Psoas muscle (tissue), 8 donors: ENCODE data around the gene AUP1. TPM values are rescaled to one million over a fixed set of nuclear protein-coding genes. Genes with fewer than 3 reads are reported as not detected.

Experiments used
- ATAC-seq, 4 donors: fragments of 200-7000 bp; cut with Tn5 transposase; one replicate each; pipeline ENCODE4 v1.9.1; 2020; ENCODE audit warnings: moderate library complexity in 3 of 4, mild to moderate bottlenecking in 2 of 4
- DNase-seq, 2 donors: peaks; one replicate each; pipeline ENCODE4 v3.0.0-alpha.2; 2020
- H3K27ac ChIP-seq: fragments of 200-600 bp; one replicate; pipeline ENCODE4 v1.8.0; 2022
- H3K27me3 ChIP-seq, 3 donors: fragments of 200-600 bp in 1 of 3; one replicate each; pipeline versions ENCODE4 v1.6.1 to v1.8.0; 2013 to 2022; ENCODE audit warnings: low read length in 2 of 3, mild to moderate bottlenecking in 2 of 3, moderate library complexity in 1 of 3; ENCODE audit not compliant: insufficient read depth in 3 of 3
- H3K36me3 ChIP-seq, 2 donors: fragments of 200-600 bp in 1 of 2; one replicate each; pipeline versions ENCODE4 v1.6.1 to v1.8.0; 2013 to 2022; ENCODE audit warnings: low read depth in 1 of 2, mild to moderate bottlenecking in 1 of 2, moderate library complexity in 1 of 2; ENCODE audit not compliant: insufficient read depth in 1 of 2
- H3K4me1 ChIP-seq: fragments of 200-600 bp; one replicate; pipeline ENCODE4 v1.8.0; 2022
- H3K4me3 ChIP-seq: fragments of 200-600 bp; one replicate; pipeline ENCODE4 v1.8.0; 2022; ENCODE audit warnings: mild to moderate bottlenecking
- H3K9me3 ChIP-seq: fragments of 200-600 bp; one replicate; pipeline ENCODE4 v1.8.0; 2022
- WGBS, 3 donors: extraction: QIAGEN DNeasy Blood & Tissue Kit; methylation state at CpG; one replicate each; pipeline versions ENCODE4 v1.1.6 to v1.1.7; 2013; 5-methylcytosine and 5-hydroxymethylcytosine counted together
- intact Hi-C, 2 donors: fragments of 100-400 bp; cut with DNase I; formaldehyde crosslinking; loops; one replicate each; pipeline versions ENCODE4 v1.11.0 to v1.14.2; 2022
- polyA plus RNA-seq, 3 donors: library from polyadenylated mRNA; stranded (reverse); fragments of 200-250 nt; gene quantifications; one replicate each; pipeline ENCODE4 v1.2.3, GENCODE V29; 2013
- total RNA-seq, 4 donors: library from RNA; stranded (reverse); fragmentation: NEBNext Ultra II Directional in 2 of 4; extraction: Animal tissue kit (Norgen Biotek cat#: 25700) in 2 of 4; gene quantifications; one replicate each; pipeline versions ENCODE4 v1.2.1 to v1.2.4, GENCODE V29; 2021 to 2023
- TF ChIP-seq, protein P1 (sequence below): fragments of 200-600 bp; IDR thresholded peaks from one replicate; pipeline ENCODE4 v1.8.0; 2022; ENCODE audit warnings: antibody characterized with exemption
- donor health status: healthy with polysubstance abuse.
- donor health status: DM: no; HTN: no; CAD: no; lungs with moderate emphysema.
- donor health status: Bipolar disorder and iron deficiency.
- donor health status: healthy.
- donor health status: DM: yes; HTN: yes; CAD: no.
- donor health status: DM: no; HTN: no; CAD: no.
- donor health status: DM: no; HTN: no; CAD: no.
- donor health status: DM: yes; HTN: yes; CAD: no.

AUP1 gene
- total and polyA plus RNA-seq, 7 donors, result 56.0 to 205 (median 94.7) TPM

DNA sequence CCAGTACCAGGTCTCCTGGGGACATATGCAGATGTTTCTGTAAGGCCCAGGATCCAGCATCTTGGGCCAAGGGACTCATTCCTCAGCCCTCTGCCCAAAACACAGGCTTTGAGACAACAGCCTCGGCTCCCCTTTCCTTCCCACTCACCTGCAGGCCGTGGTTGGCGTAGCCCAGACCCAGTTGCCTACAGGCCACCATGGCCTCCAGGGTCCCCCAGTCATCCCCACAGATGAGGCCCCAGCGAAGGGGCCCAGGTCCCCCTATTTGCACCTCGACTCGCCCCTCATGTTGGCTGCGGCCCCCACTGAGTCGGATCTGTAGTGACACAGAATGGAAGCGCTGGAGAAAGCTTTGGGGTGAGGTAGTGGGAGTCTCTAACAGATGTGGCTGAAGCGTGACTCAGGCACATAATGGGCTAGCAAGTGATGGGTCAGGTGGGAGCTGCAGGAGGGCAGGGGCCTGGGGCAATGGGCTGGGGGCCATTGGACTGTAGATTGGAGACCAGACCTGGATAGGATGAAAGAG, 6.0 kb upstream of the AUP1 start:
- H3K36me3 ChIP-seq, result peaks cover 5 to 33% of the 10 kb centered on the region in 2 donors
- no peaks in the 10 kb centered on the region for H3K9me3 ChIP-seq
- no peak overlapping the region for H3K27ac ChIP-seq
- no peak overlapping the region for H3K4me3 ChIP-seq
- ATAC-seq (no peak), DNase-seq (no peak)
- H3K4me1 ChIP-seq, result peaks cover 17% of the 10 kb centered on the region
- intact Hi-C loops, result no loop called here
- H3K27me3 ChIP-seq, result no peaks in the 10 kb centered on the region
- TF ChIP-seq, protein P1, sequence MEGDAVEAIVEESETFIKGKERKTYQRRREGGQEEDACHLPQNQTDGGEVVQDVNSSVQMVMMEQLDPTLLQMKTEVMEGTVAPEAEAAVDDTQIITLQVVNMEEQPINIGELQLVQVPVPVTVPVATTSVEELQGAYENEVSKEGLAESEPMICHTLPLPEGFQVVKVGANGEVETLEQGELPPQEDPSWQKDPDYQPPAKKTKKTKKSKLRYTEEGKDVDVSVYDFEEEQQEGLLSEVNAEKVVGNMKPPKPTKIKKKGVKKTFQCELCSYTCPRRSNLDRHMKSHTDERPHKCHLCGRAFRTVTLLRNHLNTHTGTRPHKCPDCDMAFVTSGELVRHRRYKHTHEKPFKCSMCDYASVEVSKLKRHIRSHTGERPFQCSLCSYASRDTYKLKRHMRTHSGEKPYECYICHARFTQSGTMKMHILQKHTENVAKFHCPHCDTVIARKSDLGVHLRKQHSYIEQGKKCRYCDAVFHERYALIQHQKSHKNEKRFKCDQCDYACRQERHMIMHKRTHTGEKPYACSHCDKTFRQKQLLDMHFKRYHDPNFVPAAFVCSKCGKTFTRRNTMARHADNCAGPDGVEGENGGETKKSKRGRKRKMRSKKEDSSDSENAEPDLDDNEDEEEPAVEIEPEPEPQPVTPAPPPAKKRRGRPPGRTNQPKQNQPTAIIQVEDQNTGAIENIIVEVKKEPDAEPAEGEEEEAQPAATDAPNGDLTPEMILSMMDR, result no peak
- 85 to 96% (median 88%) methylated on average over 10 of the region's 10 CpGs for WGBS, 3 donors

DNA sequence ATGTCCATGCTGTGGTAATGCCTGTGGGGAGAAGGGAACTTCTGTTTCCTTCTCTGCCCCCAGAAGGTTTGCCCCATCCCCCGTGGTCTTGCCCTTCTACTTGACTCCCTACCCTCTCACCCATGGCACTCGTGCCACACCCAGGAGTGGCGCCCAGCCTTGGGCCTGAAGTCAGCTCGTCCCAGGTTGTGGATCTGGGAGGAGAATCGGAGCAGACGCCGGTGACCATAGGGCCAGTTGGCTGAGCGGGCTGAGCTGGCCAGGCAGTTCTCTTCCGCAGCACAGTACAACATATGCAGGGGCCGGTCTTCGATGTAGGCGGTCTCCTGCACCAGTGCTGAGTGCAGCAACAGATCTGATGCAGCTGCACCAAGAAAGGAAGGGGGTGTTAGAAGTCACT, 4.9 kb upstream of the AUP1 start:
- Histone ChIP-seq H3K27ac (no peak overlapping the region), H3K36me3 (peaks cover 5 to 33% of the 10 kb centered on the region in 2 donors), H3K4me3 (no peak overlapping the region), H3K4me1 (peaks cover 17% of the 10 kb centered on the region), H3K9me3 (no peaks in the 10 kb centered on the region), H3K27me3 (no peaks in the 10 kb centered on the region)
- TF ChIP-seq, protein P1, result no peak
- intact Hi-C loops, result loop anchor here in 1 of 2 donors (5.0 kb wide), 1 partner anchor 1093 kb away; no protein-coding TSS in a partner anchor
- ATAC-seq (no peak), DNase-seq (no peak)
- 77 to 81% (median 77%) methylated on average over 12 of the region's 12 CpGs for WGBS, 3 donors

DNA sequence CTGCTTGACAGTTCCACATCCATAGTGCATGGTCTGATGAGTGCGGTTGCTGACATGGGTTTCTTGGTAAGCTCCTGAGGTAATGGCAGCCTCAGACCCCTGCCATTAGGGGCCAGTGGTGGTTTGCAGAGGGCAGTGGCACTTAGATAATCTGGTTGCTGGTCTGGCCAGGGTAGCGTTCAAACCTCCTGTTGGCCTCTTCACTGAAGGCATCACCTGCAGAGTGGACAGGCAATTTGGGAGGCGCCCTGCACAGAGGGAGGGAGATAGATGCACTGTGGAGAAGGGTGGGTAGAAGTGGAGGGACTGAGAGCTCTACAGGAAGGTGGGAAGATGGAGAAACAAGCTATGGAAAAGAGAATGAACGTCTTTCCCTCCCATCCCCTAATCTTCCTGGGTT, 4.0 kb upstream of the AUP1 start:
- peaks cover 5 to 33% of the 10 kb centered on the region in 2 donors for H3K36me3 ChIP-seq
- peaks cover 21% of the 10 kb centered on the region for H3K4me1 ChIP-seq
- TF ChIP-seq, protein P1, result no peak
- 71 to 84% (median 75%) methylated on average over 4 of the region's 4 CpGs for WGBS, 3 donors
- ATAC-seq, result no peak
- no peaks in the 10 kb centered on the region for H3K9me3 ChIP-seq
- intact Hi-C loops, result loop anchor here in 1 of 2 donors (5.0 kb wide), 1 partner anchor 1094 kb away; no protein-coding TSS in a partner anchor
- no peak overlapping the region for H3K4me3 ChIP-seq
- H3K27me3 ChIP-seq, result no peaks in the 10 kb centered on the region
- H3K27ac ChIP-seq, result no peak overlapping the region
- DNase-seq, result no peak

DNA sequence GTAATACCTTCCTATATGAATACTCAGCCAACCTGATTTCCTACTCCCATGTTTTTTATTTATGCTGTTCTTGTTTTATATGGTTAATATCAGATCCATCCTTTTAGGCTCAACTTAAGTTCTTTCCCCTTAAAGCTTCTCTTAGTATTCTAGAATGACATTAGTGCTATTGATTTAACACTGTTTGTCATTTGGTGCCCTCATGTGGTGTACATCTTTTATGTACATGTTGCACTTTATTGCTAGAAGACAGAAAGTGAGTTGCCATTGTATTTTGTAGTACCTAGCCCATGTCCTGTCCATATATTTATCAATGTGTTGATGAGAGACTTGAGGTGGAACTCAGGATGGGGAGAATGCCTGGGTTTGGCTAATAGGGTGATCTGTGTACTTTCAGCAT, 2.7 kb upstream of the AUP1 start:
- TF ChIP-seq, protein P1, result no peak

DNA sequence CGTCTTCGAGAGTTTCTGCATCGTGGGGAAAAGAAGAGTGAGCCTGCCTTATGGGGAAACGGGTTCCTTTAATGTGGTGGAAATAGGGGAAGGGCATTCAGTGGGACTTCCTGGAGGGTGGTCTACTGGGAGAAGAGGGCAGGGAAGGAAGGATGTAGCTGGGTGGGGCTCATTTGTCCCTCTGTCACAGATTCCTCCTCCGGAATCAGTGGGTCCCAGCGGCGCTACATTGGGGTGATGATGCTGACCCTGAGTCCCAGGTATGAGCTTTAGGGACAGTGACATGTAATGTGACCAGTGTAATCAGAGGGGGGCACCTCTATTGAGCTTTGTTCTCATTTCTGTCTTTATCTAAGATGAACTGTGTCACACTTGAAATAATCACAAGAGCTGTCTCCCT, 2.2 kb upstream of the AUP1 start:
- TF ChIP-seq, protein P1, result no peak
- Histone ChIP-seq H3K27me3 (no peaks in the 10 kb centered on the region), H3K4me1 (peaks cover 24% of the 10 kb centered on the region), H3K27ac (no peak overlapping the region), H3K36me3 (peaks cover 6 to 50% of the 10 kb centered on the region in 2 donors), H3K9me3 (no peaks in the 10 kb centered on the region), H3K4me3 (no peak overlapping the region)
- intact Hi-C loops, result loop anchor here in 1 of 2 donors (2.0 to 5.0 kb wide), 2 partner anchors 77 to 1096 kb away; partner anchors contain the start of gene INO80B
- ATAC-seq (no peak), DNase-seq (no peak)
- WGBS, 3 donors, result 82 to 85% (median 83%) methylated on average over 7 of the region's 7 CpGs

More for the DNA sequence above, 2.7 kb upstream of the AUP1 start:
- DNase-seq (no peak), ATAC-seq (no peak)
- peaks cover 24% of the 10 kb centered on the region for H3K4me1 ChIP-seq
- no peak overlapping the region for H3K4me3 ChIP-seq
- H3K27me3 ChIP-seq, result no peaks in the 10 kb centered on the region
- H3K27ac ChIP-seq, result no peak overlapping the region
- intact Hi-C loops, result loop anchor here in 1 of 2 donors (5.0 kb wide), 1 partner anchor 1095 kb away; no protein-coding TSS in a partner anchor
- no peaks in the 10 kb centered on the region for H3K9me3 ChIP-seq
- peaks cover 5 to 44% of the 10 kb centered on the region in 2 donors for H3K36me3 ChIP-seq
